GM13976 (cell line): ENCODE measurements around the gene CRIP2.

Experiments used
- DNase-seq: peaks from one replicate; pipeline ENCODE4 v3.0.0; 2012; ENCODE audit warnings: low spot score
- CTCF ChIP-seq: IDR thresholded peaks from 2 replicates; pipeline ENCODE4 v1.5.1; 2012; ENCODE audit warnings: borderline replicate concordance, mild to moderate bottlenecking; ENCODE audit not compliant: insufficient read depth; ENCODE audit errors: extremely low read depth, missing control alignments, control extremely low read depth
- in situ Hi-C: fragments of 300-500 bp; cut with MboI; formaldehyde crosslinking; loops from one replicate; pipeline ENCODE4 v1.12.0; 2022; ENCODE audit warnings: low sequenced_read_pairs, mixed read lengths, inconsistent platforms; ENCODE audit not compliant: unreplicated experiment

Gene CRIP2

GRCh38 chr14:105491366-105491973 is 16.8 kb downstream of the CRIP2 start:
- DNase-seq: peak; percentile 96
- TF ChIP-seq CTCF: no peak
- in situ Hi-C loops: no loop called here

- no peak for DNase-seq
- no peak for TF ChIP-seq CTCF
- in situ Hi-C loops: no loop called here
Measured at GRCh38 chr14:105492031-105492970, 17.7 kb downstream of the CRIP2 start.

- TF ChIP-seq CTCF: no peak
- in situ Hi-C loops: no loop called here
- no peak for DNase-seq
Measured at GRCh38 chr14:105492971-105493871, 18.6 kb downstream of the CRIP2 start.

- no peak for DNase-seq
- TF ChIP-seq CTCF: no peak
- in situ Hi-C loops: no loop called here
Measured at GRCh38 chr14:105493921-105494605, 19.4 kb downstream of the CRIP2 start.

- in situ Hi-C loops: no loop called here
- DNase-seq: no peak
- no peak for TF ChIP-seq CTCF
Measured at GRCh38 chr14:105494606-105494929, 19.9 kb downstream of the CRIP2 start.
